Adrenal gland (tissue), 5 donors: ENCODE data around the gene MSH5.

Experiments used
- POLR2A ChIP-seq, 2 donors: fragments of 450-650 bp; IDR thresholded peaks; one replicate each; pipeline ENCODE4 v1.6.1; 2017; ENCODE audit warnings: antibody characterized with exemption in 2 of 2, mild to moderate bottlenecking in 2 of 2, moderate library complexity in 1 of 2
- TF ChIP-seq, protein P1 (sequence below), 6 experiments: fragments of 450-650 bp in 4 of 6; fragments of 200-600 bp in 2 of 6; sonication (generic) in 1 of 6; IDR thresholded peaks; 1 replicate in 5 of 6; 2 replicates in 1 of 6; pipeline versions ENCODE4 v1.5.1 to v1.8.0; 2016 to 2021; ENCODE audit warnings: antibody characterized with exemption in 6 of 6, mild to moderate bottlenecking in 2 of 6, moderate library complexity in 1 of 6
- donor health status: DM: no; HTN: no; CAD: no.

DNA sequence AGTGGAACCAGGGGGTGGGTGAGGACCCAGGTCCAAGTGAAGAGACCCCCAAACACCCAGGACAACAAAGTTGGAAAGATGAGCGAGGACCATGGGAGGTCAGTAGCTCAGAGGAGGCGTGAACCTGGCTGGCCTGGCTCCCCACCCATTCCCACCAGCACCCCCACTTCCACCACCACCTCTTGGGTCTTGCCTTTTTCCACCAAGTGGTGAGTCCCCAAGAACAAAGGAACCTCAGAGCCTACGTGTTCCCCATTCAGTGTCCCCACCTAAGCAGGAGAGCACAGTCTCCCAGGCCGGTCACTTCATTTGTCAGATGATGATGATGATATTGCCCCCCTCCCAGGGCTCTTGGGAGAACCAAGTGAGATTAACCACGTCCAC lies 37.9 kb downstream of the MSH5 start:
- TF ChIP-seq, protein P1, sequence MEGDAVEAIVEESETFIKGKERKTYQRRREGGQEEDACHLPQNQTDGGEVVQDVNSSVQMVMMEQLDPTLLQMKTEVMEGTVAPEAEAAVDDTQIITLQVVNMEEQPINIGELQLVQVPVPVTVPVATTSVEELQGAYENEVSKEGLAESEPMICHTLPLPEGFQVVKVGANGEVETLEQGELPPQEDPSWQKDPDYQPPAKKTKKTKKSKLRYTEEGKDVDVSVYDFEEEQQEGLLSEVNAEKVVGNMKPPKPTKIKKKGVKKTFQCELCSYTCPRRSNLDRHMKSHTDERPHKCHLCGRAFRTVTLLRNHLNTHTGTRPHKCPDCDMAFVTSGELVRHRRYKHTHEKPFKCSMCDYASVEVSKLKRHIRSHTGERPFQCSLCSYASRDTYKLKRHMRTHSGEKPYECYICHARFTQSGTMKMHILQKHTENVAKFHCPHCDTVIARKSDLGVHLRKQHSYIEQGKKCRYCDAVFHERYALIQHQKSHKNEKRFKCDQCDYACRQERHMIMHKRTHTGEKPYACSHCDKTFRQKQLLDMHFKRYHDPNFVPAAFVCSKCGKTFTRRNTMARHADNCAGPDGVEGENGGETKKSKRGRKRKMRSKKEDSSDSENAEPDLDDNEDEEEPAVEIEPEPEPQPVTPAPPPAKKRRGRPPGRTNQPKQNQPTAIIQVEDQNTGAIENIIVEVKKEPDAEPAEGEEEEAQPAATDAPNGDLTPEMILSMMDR (IDR thresholded peaks at IDR 0.05) = no peak
- no peak for TF ChIP-seq POLR2A (IDR thresholded peaks at IDR 0.05)
